Glutamatergic neuron (in vitro differentiated cells): ENCODE measurements around the gene SLC40A1. TPM values are rescaled to one million over a fixed set of nuclear protein-coding genes. Genes with fewer than 3 reads are reported as not detected.

Experiments
- DNase-seq: peaks from one replicate; pipeline ENCODE4 v3.0.0; 2022
- H3K27ac Mint-ChIP-seq: one replicate; pipeline ENCODE4 v1.8.0; 2020; ENCODE audit warnings: mild to moderate bottlenecking, mixed read lengths, inconsistent platforms; ENCODE audit not compliant: unreplicated experiment
- H3K27me3 Mint-ChIP-seq: one replicate; pipeline ENCODE4 v1.8.0; 2020; ENCODE audit warnings: mild to moderate bottlenecking, moderate library complexity, mixed read lengths, inconsistent platforms; ENCODE audit not compliant: unreplicated experiment
- H3K36me3 Mint-ChIP-seq: one replicate; pipeline ENCODE4 v1.8.0; 2020; ENCODE audit warnings: mild to moderate bottlenecking, mixed read lengths, inconsistent platforms; ENCODE audit not compliant: unreplicated experiment
- H3K4me1 Mint-ChIP-seq: one replicate; pipeline ENCODE4 v1.8.0; 2020; ENCODE audit warnings: mild to moderate bottlenecking, low read depth, mixed read lengths, inconsistent platforms; ENCODE audit not compliant: unreplicated experiment
- H3K4me3 Mint-ChIP-seq: one replicate; pipeline ENCODE4 v1.8.0; 2020; ENCODE audit warnings: mild to moderate bottlenecking, mixed read lengths, inconsistent platforms; ENCODE audit not compliant: unreplicated experiment
- H3K9me3 Mint-ChIP-seq: one replicate; pipeline ENCODE4 v1.8.0; 2020; ENCODE audit warnings: mild to moderate bottlenecking, moderate library complexity, mixed read lengths, inconsistent platforms; ENCODE audit not compliant: unreplicated experiment
- CTCF ChIP-seq: fragments of 200-600 bp; sonication (generic); IDR thresholded peaks from one replicate; pipeline ENCODE4 v1.5.0; 2021; ENCODE audit not compliant: partially characterized antibody, unreplicated experiment
- total RNA-seq: library from RNA; stranded (reverse); fragmentation: NEBNext Ultra II Directional; extraction: Animal tissue kit (Norgen Biotek cat#: 25700); gene quantifications from one replicate; pipeline ENCODE4 v1.2.1, GENCODE V29; 2021; ENCODE audit not compliant: unreplicated experiment

The SLC40A1 gene
- total RNA-seq, 1 donor from 2014 or later: 0.56 TPM

- Mint-ChIP-seq H3K4me1 (no peaks in the 10 kb centered on the region), H3K27ac (no peak overlapping the region), H3K27me3 (no peaks in the 10 kb centered on the region), H3K9me3 (no peaks in the 10 kb centered on the region), H3K36me3 (no peaks in the 10 kb centered on the region), H3K4me3 (no peak overlapping the region)
- no peak for DNase-seq
- no peak for TF ChIP-seq CTCF
These were observed 45.0 kb upstream of the SLC40A1 start for GRCh38 chr2:189625636-189626035.

GRCh38 chr2:189624648-189625355 is 44.2 kb upstream of the SLC40A1 start:
- no peak overlapping the region for H3K27ac Mint-ChIP-seq
- H3K4me1 Mint-ChIP-seq: no peaks in the 10 kb centered on the region
- H3K27me3 Mint-ChIP-seq: no peaks in the 10 kb centered on the region
- no peak overlapping the region for H3K4me3 Mint-ChIP-seq
- H3K9me3 Mint-ChIP-seq: no peaks in the 10 kb centered on the region
- no peaks in the 10 kb centered on the region for H3K36me3 Mint-ChIP-seq
- no peak for DNase-seq
- TF ChIP-seq CTCF: no peak

GRCh38 chr2:189623049-189623448 is 42.5 kb upstream of the SLC40A1 start:
- no peak overlapping the region for H3K27ac Mint-ChIP-seq
- no peaks in the 10 kb centered on the region for H3K27me3 Mint-ChIP-seq
- H3K36me3 Mint-ChIP-seq: no peaks in the 10 kb centered on the region
- no peak overlapping the region for H3K4me3 Mint-ChIP-seq
- H3K4me1 Mint-ChIP-seq: no peaks in the 10 kb centered on the region
- DNase-seq: no peak
- no peaks in the 10 kb centered on the region for H3K9me3 Mint-ChIP-seq
- TF ChIP-seq CTCF: no peak

GRCh38 chr2:189621781-189622180 is 41.2 kb upstream of the SLC40A1 start:
- no peaks in the 10 kb centered on the region for H3K36me3 Mint-ChIP-seq
- DNase-seq: no peak
- no peak overlapping the region for H3K4me3 Mint-ChIP-seq
- H3K4me1 Mint-ChIP-seq: no peaks in the 10 kb centered on the region
- no peak overlapping the region for H3K27ac Mint-ChIP-seq
- no peaks in the 10 kb centered on the region for H3K9me3 Mint-ChIP-seq
- H3K27me3 Mint-ChIP-seq: no peaks in the 10 kb centered on the region
- no peak for TF ChIP-seq CTCF

- no peaks in the 10 kb centered on the region for H3K4me1 Mint-ChIP-seq
- TF ChIP-seq CTCF: no peak
- H3K9me3 Mint-ChIP-seq: no peaks in the 10 kb centered on the region
- H3K27me3 Mint-ChIP-seq: no peaks in the 10 kb centered on the region
- H3K27ac Mint-ChIP-seq: no peak overlapping the region
- H3K4me3 Mint-ChIP-seq: no peak overlapping the region
- DNase-seq: no peak
- H3K36me3 Mint-ChIP-seq: no peaks in the 10 kb centered on the region
These were observed 37.6 kb upstream of the SLC40A1 start for GRCh38 chr2:189618197-189618596.
